HG03354 (cell line): ENCODE data around the gene DUOX2.
"Not testable (repeated sequence)": the region's sequence is repeated elsewhere in the genome, so short reads cannot be mapped to it uniquely, and the experiment has no call there.

Experiments
- ATAC-seq: cut with Tn5 transposase; IDR thresholded peaks from one replicate; pipeline ENCODE4 v1.9.1; 2021; ENCODE audit warnings: mild to moderate bottlenecking; ENCODE audit not compliant: unreplicated experiment, poor library complexity, severe bottlenecking

The DUOX2 gene

DNA sequence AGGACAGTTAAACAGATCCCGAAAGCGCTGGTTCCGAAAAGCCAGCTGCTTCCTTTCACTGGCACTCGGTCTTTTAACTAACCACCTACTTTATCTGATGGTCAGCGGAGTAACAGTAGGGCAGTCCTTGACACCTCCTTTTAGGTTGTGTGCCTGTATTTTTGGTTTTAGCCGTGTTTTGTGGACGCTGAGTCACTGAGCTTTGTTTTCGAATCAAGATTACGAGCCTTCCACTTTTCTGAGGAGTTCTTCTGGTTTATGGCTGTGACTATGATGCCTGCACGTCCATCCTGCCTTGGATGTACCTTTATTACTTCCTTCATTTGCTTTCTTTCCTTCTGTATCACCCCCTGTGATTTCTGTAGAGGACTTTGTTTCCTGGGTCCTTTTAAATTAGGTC, 31.6 kb downstream of the DUOX2 start:
- not testable (repeated sequence) for ATAC-seq

DNA sequence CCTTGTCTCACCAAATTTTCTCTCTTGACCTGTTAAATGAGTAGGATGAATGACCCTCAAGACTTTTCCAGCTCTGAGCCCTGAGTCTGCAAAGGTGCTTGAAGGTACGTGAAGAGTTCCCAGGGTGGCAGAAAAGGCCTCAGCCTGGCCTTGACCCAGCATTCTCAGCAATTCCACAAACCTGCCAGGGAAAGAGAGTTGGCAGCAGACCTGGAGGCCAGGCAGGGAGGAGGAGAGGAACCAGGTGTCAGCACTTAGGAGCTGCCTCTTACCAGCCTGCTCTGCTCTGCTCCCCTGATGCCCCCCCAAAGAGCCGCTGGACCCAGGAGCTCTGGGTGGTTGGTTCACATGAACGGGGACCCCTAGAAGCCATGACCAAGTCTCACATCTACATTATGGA, 33.4 kb downstream of the DUOX2 start:
- ATAC-seq: not testable (repeated sequence)

DNA sequence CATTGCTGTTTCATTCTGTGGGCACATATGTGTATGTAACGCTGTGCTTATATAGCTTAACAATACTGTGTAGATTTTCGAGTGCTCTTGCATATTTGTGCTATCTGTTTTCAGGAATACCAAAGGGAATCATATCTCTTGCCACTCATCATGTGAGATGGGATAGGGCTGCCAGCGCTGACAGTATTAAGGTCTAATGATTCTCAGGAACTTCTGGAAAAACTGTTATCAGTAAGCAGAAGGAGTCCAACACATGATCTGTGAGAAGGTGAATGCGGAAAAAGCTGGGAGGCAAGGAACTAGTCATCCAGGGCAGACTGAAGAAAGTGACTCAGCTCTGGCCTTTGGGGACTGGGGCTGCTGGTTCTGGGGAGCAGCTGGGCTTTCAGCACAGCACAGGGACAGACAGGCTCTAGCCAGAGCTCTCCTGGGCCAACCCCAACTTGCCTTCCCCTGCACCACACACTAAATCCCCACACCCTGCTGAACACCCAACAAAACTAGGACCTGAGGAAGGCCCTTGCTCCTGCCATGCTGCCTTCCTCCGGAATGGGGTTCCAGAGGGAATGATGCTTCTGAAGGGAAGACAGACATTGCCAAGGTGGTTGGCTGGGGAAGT, 34.2 kb downstream of the DUOX2 start:
- not testable (repeated sequence) for ATAC-seq

DNA sequence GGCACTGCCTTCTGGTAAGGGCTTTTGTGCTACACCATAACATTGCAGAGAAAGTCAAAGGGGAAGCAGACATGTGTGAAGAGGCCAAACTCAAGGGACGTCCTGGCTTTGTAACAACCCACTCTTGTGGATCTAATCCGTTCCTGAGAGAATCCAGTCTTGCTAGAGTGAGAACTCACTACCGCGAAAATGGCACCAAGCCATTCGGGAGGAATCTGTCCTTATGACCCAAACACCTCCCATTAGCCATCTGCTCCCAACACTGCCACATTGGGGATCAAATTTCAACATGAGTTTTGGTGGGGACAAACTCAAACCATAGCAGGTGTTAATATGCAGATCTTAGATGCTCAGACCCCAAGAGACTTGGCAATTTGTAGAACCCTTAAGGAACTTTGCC, 34.8 kb downstream of the DUOX2 start:
- not testable (repeated sequence) for ATAC-seq

DNA sequence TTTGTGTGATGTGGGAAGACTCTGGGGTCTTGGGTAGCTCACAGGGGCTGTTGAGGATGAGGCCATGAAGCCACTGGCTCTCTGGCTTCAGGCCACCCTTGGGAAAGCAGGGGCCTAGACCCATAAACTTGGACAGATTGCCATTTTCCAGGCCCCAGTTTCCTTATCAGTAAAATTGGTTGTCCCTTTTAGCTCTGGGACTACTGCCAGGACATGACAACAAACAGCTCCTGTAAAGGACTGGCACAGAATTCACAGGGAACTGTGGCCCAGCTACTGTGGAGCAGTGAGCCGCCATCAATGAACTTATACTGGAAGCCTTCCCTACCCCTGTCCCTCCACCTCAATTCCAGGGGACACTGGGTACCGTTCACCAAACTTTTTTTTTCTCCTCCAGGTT, 36.6 kb downstream of the DUOX2 start:
- not testable (repeated sequence) for ATAC-seq

DNA sequence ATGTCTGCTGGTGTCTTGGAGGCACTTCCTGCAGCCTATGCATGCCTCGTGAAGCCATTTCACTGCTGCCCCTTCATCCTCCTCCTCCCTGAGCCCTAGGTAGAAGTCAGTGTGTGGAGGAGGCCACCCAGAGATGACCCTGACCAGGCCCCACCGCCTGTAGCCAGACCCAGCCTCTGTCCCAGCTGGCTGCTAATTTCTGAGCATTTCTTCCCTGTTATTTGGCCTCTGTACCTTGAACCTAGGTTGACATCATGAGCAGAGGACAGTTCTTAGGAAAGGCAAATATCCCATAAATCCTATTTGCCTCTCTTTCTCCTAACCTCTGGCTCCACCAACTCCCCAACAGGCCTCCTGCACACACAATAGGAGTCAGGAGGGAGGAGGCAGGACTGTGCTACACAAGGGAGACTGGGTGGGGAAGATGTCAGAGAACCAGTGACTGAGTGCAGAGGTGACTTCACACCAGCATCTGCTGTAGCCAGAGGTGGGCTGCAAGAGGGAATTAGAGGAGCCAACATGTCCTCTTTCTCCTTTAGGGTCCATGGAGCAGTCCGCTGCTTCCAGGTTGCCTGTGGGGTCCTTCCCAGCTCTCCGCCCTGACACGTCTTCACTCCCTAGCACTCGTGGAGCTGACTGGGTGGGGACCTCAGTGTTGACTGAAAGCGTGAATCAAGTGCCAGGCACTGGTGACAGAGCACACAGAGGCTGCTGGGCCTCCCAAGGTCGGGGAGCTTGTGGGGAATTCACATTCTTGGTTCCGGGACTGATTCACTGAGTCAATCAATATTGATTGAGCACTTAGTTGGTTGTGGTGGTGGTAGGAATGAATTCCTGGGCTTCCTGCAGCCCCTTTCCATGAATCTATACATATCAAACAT, 38.3 kb downstream of the DUOX2 start:
- not testable (repeated sequence) for ATAC-seq

DNA sequence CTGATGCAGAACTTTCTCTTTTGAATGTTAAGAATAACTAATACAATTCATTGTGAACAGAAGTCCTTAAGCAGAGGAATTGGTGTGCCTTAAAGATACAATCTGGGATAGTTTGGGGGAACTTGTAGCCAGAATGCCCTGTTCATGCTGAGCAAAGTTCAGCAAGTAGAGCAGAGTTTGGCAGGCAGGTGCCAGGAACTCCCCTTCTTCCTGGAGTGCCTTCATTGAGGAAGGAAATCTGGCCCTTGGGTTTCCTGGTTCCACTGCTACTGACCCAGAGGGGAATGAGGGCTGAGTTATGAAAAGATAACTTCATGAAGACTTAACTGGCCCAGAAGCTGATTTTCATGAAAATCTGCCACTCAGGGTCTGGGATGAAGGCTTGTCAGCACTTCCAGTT, 40.4 kb downstream of the DUOX2 start:
- ATAC-seq: not testable (repeated sequence)

DNA sequence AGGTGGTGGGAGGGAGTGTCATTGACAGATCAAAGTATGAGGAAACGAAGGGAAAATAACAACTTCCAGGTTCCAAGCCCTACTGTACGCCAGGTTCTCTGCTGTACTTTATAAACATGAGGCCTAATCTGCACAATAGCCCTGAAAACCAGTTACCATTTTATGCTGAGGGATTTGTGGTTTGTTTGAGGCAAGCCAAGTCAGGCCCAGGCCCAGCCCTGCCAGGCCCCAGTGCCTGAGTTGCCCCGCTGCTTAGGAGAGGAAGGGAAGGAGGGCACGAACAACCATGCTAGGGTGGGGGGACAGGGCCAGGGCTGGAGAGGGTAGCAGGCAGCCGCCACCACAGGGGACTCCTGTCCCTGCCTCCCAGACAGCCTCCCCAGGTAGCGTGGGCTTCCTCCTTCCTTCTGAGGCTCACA, 44.0 kb downstream of the DUOX2 start:
- not testable (repeated sequence) for ATAC-seq

DNA sequence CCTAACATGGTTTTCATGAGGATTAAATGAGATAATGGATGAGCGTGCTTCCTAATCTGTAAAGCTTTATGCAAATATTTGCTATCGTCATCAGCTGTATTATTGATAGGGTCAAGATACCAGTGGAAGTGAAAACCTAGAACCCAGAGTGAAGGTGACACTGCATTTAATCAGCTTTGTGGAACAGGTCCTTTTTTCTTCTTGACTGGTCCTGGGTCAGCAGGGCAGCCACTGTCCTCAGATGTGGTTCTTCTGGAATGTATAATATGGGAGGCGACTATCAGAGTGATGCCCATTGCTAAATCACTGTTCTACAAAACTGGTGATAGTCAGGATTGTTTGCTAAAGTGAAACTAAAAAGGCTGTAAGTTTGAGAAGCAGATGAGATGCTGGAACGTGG, 49.6 kb downstream of the DUOX2 start:
- ATAC-seq: no peak

DNA sequence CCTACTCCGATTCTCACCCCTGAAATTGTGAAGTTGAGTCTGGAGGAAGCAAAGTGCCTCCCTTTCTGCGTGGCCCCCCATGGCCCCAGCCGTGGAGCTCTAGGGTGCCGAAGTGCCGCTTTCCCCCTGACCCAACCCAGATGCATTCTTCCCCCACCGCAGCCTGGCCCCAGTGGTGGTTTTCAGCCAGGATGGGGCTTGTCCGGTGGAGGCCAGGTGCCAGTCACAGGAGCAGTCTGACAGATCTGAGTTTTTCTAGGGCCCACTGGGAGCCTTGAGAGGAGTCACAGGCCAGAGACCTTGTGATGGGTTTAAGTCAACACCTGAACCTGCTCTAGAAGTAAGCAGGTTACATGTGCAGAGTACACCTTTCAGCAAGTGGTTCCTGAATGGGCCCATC, 51.7 kb downstream of the DUOX2 start:
- not testable (repeated sequence) for ATAC-seq

DNA sequence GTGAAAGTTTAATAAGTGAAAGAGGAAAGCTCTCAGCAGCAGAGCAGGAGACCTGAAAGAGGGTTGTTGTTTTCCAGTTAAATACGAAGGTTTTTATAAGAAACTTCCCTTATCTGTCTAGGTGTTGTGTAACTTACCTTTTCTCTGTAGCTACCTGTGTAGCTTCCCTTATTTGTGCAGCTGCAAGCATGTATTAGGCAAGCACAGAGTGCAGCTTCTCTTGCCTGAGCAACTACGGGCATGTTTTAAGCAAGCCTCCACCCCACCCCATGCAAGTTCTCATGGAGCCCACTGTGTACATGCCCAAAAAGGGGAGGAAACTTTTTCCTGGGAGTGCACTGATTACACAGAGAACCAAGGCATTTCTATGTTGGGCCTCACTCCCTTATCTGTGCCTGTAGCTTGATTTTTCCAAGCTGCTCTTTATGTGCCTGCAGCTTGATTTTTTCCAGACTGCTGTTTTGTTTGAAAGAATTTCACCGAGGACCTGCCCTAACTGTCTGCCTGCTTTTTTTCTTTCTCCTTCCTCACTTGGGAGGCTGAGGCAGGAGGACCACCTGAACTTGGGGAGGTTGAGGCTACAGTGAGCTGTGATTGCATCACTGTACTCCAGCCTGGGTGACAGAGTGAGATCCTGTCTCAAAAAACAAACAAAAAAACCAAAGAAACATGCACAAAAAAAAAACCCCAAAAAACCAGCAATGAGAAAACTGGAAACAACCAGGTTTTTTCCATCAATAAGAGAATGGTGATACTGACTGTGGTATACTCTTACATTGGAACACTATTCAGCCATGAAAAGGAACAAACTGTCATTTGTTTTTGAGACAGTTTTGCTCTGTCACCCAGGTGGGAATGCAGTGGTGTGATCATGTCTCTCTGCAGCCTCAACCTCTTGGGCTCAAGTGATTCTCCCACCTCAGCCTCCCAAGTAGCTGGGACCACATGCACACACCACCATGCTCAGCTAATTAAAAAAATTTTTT, 55.0 kb downstream of the DUOX2 start:
- ATAC-seq: not testable (repeated sequence)

DNA sequence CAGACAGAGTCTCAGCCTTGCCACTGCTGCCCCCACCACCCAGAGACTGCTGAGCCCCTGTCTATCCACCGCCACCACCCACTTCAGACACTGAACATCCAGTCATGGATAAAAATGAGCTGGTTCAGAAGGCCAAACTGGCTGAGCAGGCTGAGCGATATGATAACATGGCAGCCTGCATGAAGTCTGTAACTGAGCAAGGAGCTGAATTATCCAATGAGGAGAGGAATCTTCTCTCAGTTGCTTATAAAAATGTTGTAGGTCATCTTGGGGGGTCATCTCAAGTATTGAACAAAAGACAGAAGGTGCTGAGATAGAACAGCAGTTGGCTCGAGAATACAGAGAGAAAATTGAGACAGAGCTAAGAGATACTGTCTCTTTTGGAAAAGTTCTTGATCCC, 61.3 kb downstream of the DUOX2 start:
- ATAC-seq: not testable (repeated sequence)

DNA sequence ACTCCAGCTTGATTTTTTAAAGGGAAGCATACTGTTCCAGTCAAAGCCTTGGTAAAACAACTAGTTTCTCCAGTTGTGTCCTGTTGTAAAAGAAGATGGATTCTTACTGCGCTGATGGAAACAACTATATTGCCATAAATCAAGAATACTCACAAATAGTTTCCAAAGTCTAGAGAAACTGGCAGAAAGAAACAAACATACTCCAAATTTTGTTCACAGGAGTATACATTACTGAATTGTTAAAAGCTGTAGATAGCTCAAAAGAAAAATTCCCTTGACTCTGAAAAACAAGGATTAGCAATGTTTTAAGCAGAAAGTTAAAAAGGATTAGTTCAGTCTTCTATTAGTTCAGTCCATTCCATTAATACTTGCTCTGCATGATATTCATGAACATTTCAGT, 63.4 kb downstream of the DUOX2 start:
- ATAC-seq: no peak

DNA sequence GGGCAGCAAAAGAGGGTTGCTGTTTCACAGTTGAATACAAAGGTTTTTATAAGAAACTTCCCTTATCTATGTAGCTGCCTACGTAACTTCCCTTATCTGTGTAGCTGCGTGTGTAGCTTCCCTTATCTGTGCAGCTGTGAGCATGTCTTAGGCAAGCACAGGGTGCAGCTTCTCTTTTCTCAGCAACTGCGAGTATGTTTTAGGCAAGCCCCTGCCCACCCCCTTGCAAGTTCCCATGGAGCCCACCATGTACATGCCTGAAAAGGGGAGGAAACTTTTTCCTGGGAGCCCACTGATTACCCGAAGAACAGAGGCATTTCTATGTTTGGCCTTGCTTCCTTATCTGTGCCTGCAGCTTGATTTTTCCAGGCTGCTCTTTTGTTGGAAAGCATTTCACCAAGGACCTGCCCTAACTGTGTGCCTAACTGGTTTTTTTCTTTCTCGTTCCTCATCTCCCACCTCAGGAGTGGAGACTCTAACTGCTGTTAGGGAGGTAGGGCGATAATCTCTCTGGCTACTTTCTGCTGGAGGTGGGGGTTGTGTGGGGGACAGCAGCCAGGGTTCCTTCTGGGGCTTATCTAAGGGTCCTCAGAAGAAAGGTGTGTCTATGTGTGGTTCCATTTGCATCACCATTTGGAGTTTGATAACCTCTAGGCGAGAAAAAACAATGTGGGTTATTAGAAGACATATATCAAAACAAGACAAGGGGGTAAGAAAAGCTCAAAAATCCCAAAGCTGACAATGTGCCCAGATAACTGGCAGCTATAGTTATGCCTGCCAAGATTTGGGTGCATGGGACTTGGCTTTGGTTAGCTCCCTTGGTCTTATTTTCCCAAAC, 65.0 kb downstream of the DUOX2 start:
- no peak for ATAC-seq

DNA sequence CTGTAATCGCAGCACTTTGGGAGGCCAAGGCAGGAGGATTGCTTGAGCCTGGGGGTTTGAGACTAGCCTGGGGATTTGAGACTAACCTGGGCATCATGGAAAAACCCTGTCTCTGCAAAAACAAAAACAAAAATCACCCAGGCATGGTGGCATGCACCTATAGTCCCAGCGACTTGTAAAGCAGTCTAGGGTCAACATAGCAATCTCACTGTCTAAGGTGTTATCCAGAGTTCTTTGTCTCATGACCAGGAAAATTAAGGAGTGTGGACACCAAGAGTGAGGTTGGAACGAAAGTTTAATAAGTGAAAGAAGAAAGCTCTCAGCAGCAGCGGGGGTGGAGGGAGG, 65.6 kb downstream of the DUOX2 start:
- not testable (repeated sequence) for ATAC-seq

DNA sequence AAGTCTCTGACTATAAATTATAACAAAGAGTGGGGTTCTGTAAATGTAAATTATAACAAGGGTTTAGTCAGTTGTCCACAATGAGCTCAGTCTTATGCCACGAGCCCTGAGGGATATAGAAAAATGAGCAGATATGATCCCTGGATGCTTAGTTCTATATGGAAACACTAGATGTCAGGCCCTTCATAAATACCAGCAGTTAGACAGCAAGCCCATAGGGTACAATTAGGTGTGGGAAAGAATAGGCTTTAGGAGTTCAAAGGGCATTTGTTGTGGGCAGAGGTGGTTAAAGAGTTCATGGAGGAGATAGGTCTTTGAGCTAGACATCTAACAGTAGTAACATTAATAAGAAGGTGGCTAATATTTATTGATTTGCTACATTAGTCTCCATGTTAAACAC, 69.7 kb downstream of the DUOX2 start:
- ATAC-seq: not testable (repeated sequence)

DNA sequence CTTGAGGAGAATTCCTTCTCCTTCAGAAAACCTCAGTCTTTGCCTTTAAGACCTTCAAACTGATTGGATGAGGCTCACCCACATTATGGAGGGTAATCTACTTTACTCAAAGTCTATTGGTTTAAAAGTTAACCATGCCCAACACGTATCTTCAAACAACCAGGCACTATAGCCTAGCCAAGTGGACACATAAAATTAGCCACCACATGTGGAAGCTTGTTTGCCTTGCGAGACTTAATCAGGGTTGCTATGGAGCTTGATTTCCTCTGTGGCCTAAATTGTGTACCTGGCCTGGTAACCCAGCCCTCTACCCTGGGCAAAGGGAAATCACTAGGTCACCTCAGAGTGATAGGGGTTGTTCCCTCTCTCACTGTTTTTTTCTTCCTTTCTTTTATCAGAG, 71.1 kb downstream of the DUOX2 start:
- not testable (repeated sequence) for ATAC-seq
